HEK293 (cell line): ENCODE measurements around the gene MAGI1.

Source experiments
- CTCF ChIA-PET: fragments of 350-600 bp; formaldehyde crosslinking; extraction: SDS; loops from one replicate; lab custom pipeline; 2021; ENCODE audit warnings: antibody characterized with exemption; lab: Yijun Ruan, JAX
- POLR2A ChIA-PET: fragments of 300-600 bp; formaldehyde crosslinking; extraction: SDS; loops from one replicate; lab custom pipeline; 2020; ENCODE audit warnings: antibody characterized with exemption, inconsistent platforms; lab: Yijun Ruan, JAX
- H3K27ac ChIP-seq: fragments of 200-500 bp; sonication (Bioruptor generic); 2 replicates; pipeline ENCODE4 v1.5.1; 2014; ENCODE audit warnings: low read depth, low read length, control low read depth, inconsistent platforms; ENCODE audit errors: extremely low read depth
- H3K36me3 ChIP-seq, 2 experiments: fragments of 200-500 bp in 1 of 2; sonication (Bioruptor generic) in 1 of 2; 1 replicate in 1 of 2; 2 replicates in 1 of 2; pipeline ENCODE4 v1.5.1; 2014 to 2017; ENCODE audit warnings: inconsistent platforms in 2 of 2, low read length in 2 of 2; ENCODE audit not compliant: control insufficient read depth in 2 of 2, insufficient read depth in 1 of 2
- H3K4me1 ChIP-seq: fragments of 200-500 bp; sonication (Bioruptor generic); 2 replicates; pipeline ENCODE4 v1.5.1; 2014; ENCODE audit warnings: mild to moderate bottlenecking, low read length, inconsistent platforms; ENCODE audit not compliant: control insufficient read depth, insufficient read depth
- H3K4me3 ChIP-seq: 2 replicates; pipeline ENCODE4 v1.5.1; 2011; ENCODE audit warnings: low read depth, mild to moderate bottlenecking, control low read depth, low read length, moderate library complexity
- H3K9me3 ChIP-seq: fragments of 200-500 bp; sonication (Bioruptor generic); 2 replicates; pipeline ENCODE4 v1.5.1; 2014; ENCODE audit warnings: low read depth, low read length, inconsistent platforms; ENCODE audit not compliant: control insufficient read depth, insufficient read depth
- BCL11A ChIP-seq: fragments of 450-650 bp; formaldehyde crosslinking; IDR thresholded peaks from 2 replicates; pipeline ENCODE4 v1.5.1; 2016; ENCODE audit warnings: low read depth, missing biosample characterization, missing genetic modification characterization
- BCL11B ChIP-seq: fragments of 450-650 bp; formaldehyde crosslinking; IDR thresholded peaks from 2 replicates; pipeline ENCODE4 v1.5.1; 2016; ENCODE audit warnings: low read depth, missing biosample characterization, missing genetic modification characterization
- GFI1B ChIP-seq: fragments of 450-650 bp; formaldehyde crosslinking; IDR thresholded peaks from 2 replicates; pipeline ENCODE4 v1.5.1; 2016; ENCODE audit warnings: missing biosample characterization, missing genetic modification characterization
- PRDM4 ChIP-seq: fragments of 450-650 bp; formaldehyde crosslinking; IDR thresholded peaks from 2 replicates; pipeline ENCODE4 v1.5.1; 2017; ENCODE audit warnings: missing biosample characterization, missing genetic modification characterization
- ZBTB1 ChIP-seq: fragments of 450-650 bp; formaldehyde crosslinking; IDR thresholded peaks from 2 replicates; pipeline ENCODE4 v1.5.1; 2016; ENCODE audit warnings: missing biosample characterization, missing genetic modification characterization
- ZBTB11 ChIP-seq: fragments of 450-650 bp; formaldehyde crosslinking; conservative IDR thresholded peaks from 2 replicates; pipeline ENCODE4 v1.5.1; 2016; ENCODE audit warnings: low read depth, missing biosample characterization, missing genetic modification characterization
- ZBTB17 ChIP-seq: fragments of 450-650 bp; formaldehyde crosslinking; IDR thresholded peaks from 2 replicates; pipeline ENCODE4 v1.5.1; 2016; ENCODE audit warnings: missing biosample characterization, missing genetic modification characterization
- ZBTB21 ChIP-seq: fragments of 450-650 bp; formaldehyde crosslinking; IDR thresholded peaks from 2 replicates; pipeline ENCODE4 v1.5.1; 2017; ENCODE audit warnings: missing biosample characterization, missing genetic modification characterization
- ZFP37 ChIP-seq: fragments of 450-650 bp; formaldehyde crosslinking; IDR thresholded peaks from 2 replicates; pipeline ENCODE4 v1.5.1; 2016; ENCODE audit warnings: missing biosample characterization, missing genetic modification characterization
- ZNF169 ChIP-seq: fragments of 450-650 bp; formaldehyde crosslinking; IDR thresholded peaks from 2 replicates; pipeline ENCODE4 v1.5.1; 2016; ENCODE audit warnings: missing biosample characterization, missing genetic modification characterization
- ZNF248 ChIP-seq: fragments of 450-650 bp; formaldehyde crosslinking; IDR thresholded peaks from 2 replicates; pipeline ENCODE4 v1.5.1; 2017; ENCODE audit warnings: missing biosample characterization, missing genetic modification characterization
- ZNF274 ChIP-seq, 2 experiments: fragments of 200-500 bp in 1 of 2; fragments of 450-650 bp in 1 of 2; sonication (Bioruptor generic) in 1 of 2; formaldehyde crosslinking in 1 of 2; IDR thresholded peaks; 2 replicates each; pipeline versions ENCODE4 v1.5.1 to v1.6.1; 2014 to 2016; ENCODE audit warnings: borderline replicate concordance in 1 of 2, inconsistent platforms in 1 of 2, low read length in 1 of 2, missing biosample characterization in 1 of 2, missing genetic modification characterization in 1 of 2
- ZNF354C ChIP-seq: fragments of 450-650 bp; formaldehyde crosslinking; IDR thresholded peaks from 2 replicates; pipeline ENCODE4 v1.5.1; 2016; ENCODE audit warnings: missing biosample characterization, missing genetic modification characterization, low read depth, borderline replicate concordance
- ZNF391 ChIP-seq: fragments of 450-650 bp; formaldehyde crosslinking; IDR thresholded peaks from 2 replicates; pipeline ENCODE4 v1.5.1; 2016; ENCODE audit warnings: low read depth, missing biosample characterization, missing genetic modification characterization, borderline replicate concordance
- ZNF398 ChIP-seq: fragments of 450-650 bp; formaldehyde crosslinking; IDR thresholded peaks from 2 replicates; pipeline ENCODE4 v1.5.1; 2017; ENCODE audit warnings: missing biosample characterization, missing genetic modification characterization
- ZNF513 ChIP-seq: fragments of 450-650 bp; IDR thresholded peaks from 2 replicates; pipeline ENCODE4 v1.5.1; 2018; ENCODE audit warnings: missing biosample characterization, missing genetic modification characterization
- ZNF518A ChIP-seq: fragments of 450-650 bp; formaldehyde crosslinking; conservative IDR thresholded peaks from 2 replicates; pipeline ENCODE4 v1.5.1; 2016; ENCODE audit warnings: low read depth, missing biosample characterization, missing genetic modification characterization
- ZNF549 ChIP-seq: fragments of 450-650 bp; IDR thresholded peaks from 2 replicates; pipeline ENCODE4 v1.5.1; 2018; ENCODE audit warnings: missing biosample characterization, missing genetic modification characterization, mild to moderate bottlenecking, inconsistent platforms, moderate library complexity
- ZNF561 ChIP-seq: fragments of 450-650 bp; IDR thresholded peaks from 2 replicates; pipeline ENCODE4 v1.5.1; 2018; ENCODE audit warnings: missing biosample characterization, missing genetic modification characterization, borderline replicate concordance
- ZNF654 ChIP-seq: fragments of 450-650 bp; formaldehyde crosslinking; IDR thresholded peaks from 2 replicates; pipeline ENCODE4 v1.5.1; 2016; ENCODE audit warnings: low read depth, missing biosample characterization, missing genetic modification characterization

Gene MAGI1

GRCh38 chr3:65342084-65342683 lies 696.5 kb downstream of the MAGI1 start (continued):
- no peak for TF ChIP-seq PRDM4 (tag by site-specific recombination)
- TF ChIP-seq ZNF354C = no peak
- no peak for TF ChIP-seq ZNF561 (tag by site-specific recombination)
- no peak for TF ChIP-seq ZNF549
- TF ChIP-seq ZNF654 (tag by site-specific recombination) = peak; percentile 16; the same call in 1 of the 2 replicates
- TF ChIP-seq ZNF169 (tag by site-specific recombination) = no peak

GRCh38 chr3:65339192-65339740 lies 699.5 kb downstream of the MAGI1 start:
- Histone ChIP-seq H3K27ac (no peak overlapping the region), H3K4me1 (no peaks in the 10 kb centered on the region), H3K4me3 (no peak overlapping the region), H3K36me3 (no peaks in the 10 kb centered on the region), H3K9me3 (no peaks in the 10 kb centered on the region)
- ChIA-PET POLR2A (no interaction called here), CTCF (interaction anchor here (0.6 to 1.4 kb wide), 5 partner anchors 412 to 815 kb away, joined by 3 to 4 read pairs (median 3); no protein-coding TSS in a partner anchor)
- TF ChIP-seq BCL11B (tag by site-specific recombination) = no peak
- TF ChIP-seq ZFP37 = no peak
- TF ChIP-seq ZBTB1 (tag by site-specific recombination) = no peak
- TF ChIP-seq ZBTB21 (tag by site-specific recombination) = no peak
- no peak for TF ChIP-seq ZNF391 (tag by site-specific recombination)
- TF ChIP-seq ZNF518A = no peak
- TF ChIP-seq GFI1B (tag by site-specific recombination) = no peak
- TF ChIP-seq ZNF513 (tag by site-specific recombination) = no peak
- no peak for TF ChIP-seq ZBTB17
- no peak for TF ChIP-seq ZBTB11
- no peak for TF ChIP-seq ZNF274 (IDR thresholded peaks at IDR 0.05; ENCODE audit: low read length)
- TF ChIP-seq ZNF274 (tag by site-specific recombination; IDR thresholded peaks at IDR 0.05; ENCODE audit: borderline replicate concordance) = no peak
- TF ChIP-seq ZNF398 (tag by site-specific recombination) = no peak
- TF ChIP-seq BCL11A (tag by site-specific recombination) = no peak
- no peak for TF ChIP-seq ZNF248 (tag by site-specific recombination)
